GM18502 (cell line): ENCODE measurements around the gene GOLGA6L6.
"Not testable (repeated sequence)": the region's sequence is repeated elsewhere in the genome, so short reads cannot be mapped to it uniquely, and the experiment has no call there.

Experiments used
- ATAC-seq: cut with Tn5 transposase; IDR thresholded peaks from one replicate; pipeline ENCODE4 v1.9.1; 2021; ENCODE audit warnings: mild to moderate bottlenecking; ENCODE audit not compliant: unreplicated experiment, poor library complexity

GOLGA6L6 gene

GRCh38 chr15:20541700-20542099 is at the start of gene GOLGA6L6:
Gene GOLGA6L6 (minus strand): TSS chr15:20541800. CDS start chr15:20541709, 91 bp downstream.
- not testable (repeated sequence) for ATAC-seq

GRCh38 chr15:20590069-20590468 is 48.5 kb upstream of the GOLGA6L6 start:
- not testable (repeated sequence) for ATAC-seq

- ATAC-seq, result not testable (repeated sequence)
Observed at GRCh38 chr15:20586821-20587220, 45.2 kb upstream of the GOLGA6L6 start.

GRCh38 chr15:20582726-20583115 is 41.1 kb upstream of the GOLGA6L6 start:
- ATAC-seq, result not testable (repeated sequence)

- ATAC-seq, result not testable (repeated sequence)
Observed at GRCh38 chr15:20582109-20582725, 40.6 kb upstream of the GOLGA6L6 start.

- not testable (repeated sequence) for ATAC-seq
Observed at GRCh38 chr15:20581261-20582108, 39.9 kb upstream of the GOLGA6L6 start.

- ATAC-seq, result not testable (repeated sequence)
Observed at GRCh38 chr15:20579662-20580061, 38.1 kb upstream of the GOLGA6L6 start.

- not testable (repeated sequence) for ATAC-seq
Observed at GRCh38 chr15:20551289-20551688, 9.7 kb upstream of the GOLGA6L6 start.

GRCh38 chr15:20505926-20506658 is 35.5 kb downstream of the GOLGA6L6 start:
- not testable (repeated sequence) for ATAC-seq

GRCh38 chr15:20502839-20503238 is 38.8 kb downstream of the GOLGA6L6 start:
- not testable (repeated sequence) for ATAC-seq

GRCh38 chr15:20501512-20502222 is 39.9 kb downstream of the GOLGA6L6 start:
- not testable (repeated sequence) for ATAC-seq

- ATAC-seq, result not testable (repeated sequence)
Observed at GRCh38 chr15:20497781-20498180, 43.8 kb downstream of the GOLGA6L6 start.

GRCh38 chr15:20493035-20493434 is 48.6 kb downstream of the GOLGA6L6 start:
- not testable (repeated sequence) for ATAC-seq

- not testable (repeated sequence) for ATAC-seq
Observed at GRCh38 chr15:20492598-20492997, 49.0 kb downstream of the GOLGA6L6 start.

GRCh38 chr15:20489320-20489719 is 52.3 kb downstream of the GOLGA6L6 start:
- not testable (repeated sequence) for ATAC-seq
